ENCODE data around the gene MPZL3. TPM values are rescaled to one million over a fixed set of nuclear protein-coding genes. Genes with fewer than 3 reads are reported as not detected.

Gene MPZL3
- polyA plus RNA-seq, 2 of the 4 experiments (the other 2 are of a cell fraction) = 0.34 to 1.0 TPM

GRCh38 chr11:118211006-118211405, 41.2 kb downstream of the MPZL3 start:
- POLR2A ChIA-PET = no interaction called here
- WGBS (ENCODE audit: missing lambda C conversion rate) = 46% methylated on average over 6 of the region's 6 CpGs
- Histone ChIP-seq H3K4me3 (no peak overlapping the region), H3K4me1 (no peaks in the 10 kb centered on the region), H3K4me2 (no peak overlapping the region), H3K27ac (no peak overlapping the region), H3K9me3 (no peaks in the 10 kb centered on the region)
- CTCF ChIA-PET = interaction anchor here (1.0 to 1.7 kb wide), 2 partner anchors 11 to 13 kb away, joined by 4 to 8 read pairs; no protein-coding TSS in a partner anchor
- FAIRE-seq (no peak), ATAC-seq (no peak), DNase-seq (ENCODE audit: low read depth in 1 of 2, low spot score in 1 of 2) (no peak)
- TF ChIP-seq BCL3 (IDR thresholded peaks at IDR 0.05) (no peak), EHF (CRISPR knock-in tag; IDR thresholded peaks at IDR 0.05) (no peak), FOSL2 (IDR thresholded peaks at IDR 0.05) (no peak), FOSL2 (CRISPR knock-in tag; IDR thresholded peaks at IDR 0.05) (no peak), CHD4 (IDR thresholded peaks at IDR 0.05; ENCODE audit: borderline replicate concordance) (no peak), RCOR1 (IDR thresholded peaks at IDR 0.05; ENCODE audit: low read depth, low read length) (no peak), GATA3 (IDR thresholded peaks at IDR 0.05; ENCODE audit: borderline replicate concordance) (no peak), FOXS1 (CRISPR knock-in tag; IDR thresholded peaks at IDR 0.05) (no peak), RFX5 (IDR thresholded peaks at IDR 0.05) (no peak), HMGXB4 (CRISPR knock-in tag; IDR thresholded peaks at IDR 0.05; ENCODE audit: borderline replicate concordance) (no peak), MAX (IDR thresholded peaks at IDR 0.05) (no peak), FOSB (CRISPR knock-in tag; IDR thresholded peaks at IDR 0.05) (no peak), EHMT2 (IDR thresholded peaks at IDR 0.05; ENCODE audit: low read depth) (no peak)

GRCh38 chr11:118210323-118210722, 41.8 kb downstream of the MPZL3 start:
- Histone ChIP-seq H3K4me1 (no peaks in the 10 kb centered on the region), H3K4me2 (no peak overlapping the region), H3K27ac (no peak overlapping the region), H3K9me3 (no peaks in the 10 kb centered on the region), H3K4me3 (no peak overlapping the region)
- ChIA-PET POLR2A (no interaction called here), CTCF (no interaction called here)
- DNase-seq (ENCODE audit: low read depth in 1 of 2, low spot score in 1 of 2) (no peak), ATAC-seq (no peak), FAIRE-seq (no peak)
- TF ChIP-seq CHD2 (IDR thresholded peaks at IDR 0.05; ENCODE audit: low read length, partially characterized antibody) (no peak), HES2 (IDR thresholded peaks at IDR 0.05) (no peak), CEBPB (IDR thresholded peaks at IDR 0.05) (no peak), NR3C1 (IDR thresholded peaks at IDR 0.05) (no peak), USF2 (IDR thresholded peaks at IDR 0.05) (no peak), ESRRA (IDR thresholded peaks at IDR 0.05; ENCODE audit: borderline replicate concordance, low read length) (no peak), SMC3 (IDR thresholded peaks at IDR 0.05) (no peak), ELK1 (IDR thresholded peaks at IDR 0.05; ENCODE audit: low read depth, low read length) (no peak), ZFP36 (IDR thresholded peaks at IDR 0.05; ENCODE audit: borderline replicate concordance, partially characterized antibody) (no peak), RFX5 (IDR thresholded peaks at IDR 0.05) (no peak), RCOR1 (IDR thresholded peaks at IDR 0.05; ENCODE audit: low read depth, low read length) (no peak), POLR2AphosphoS2 (conservative IDR thresholded peaks at IDR 0.05; ENCODE audit: low read length) (no peak)
- 49% methylated on average over 7 of the region's 7 CpGs for WGBS (ENCODE audit: missing lambda C conversion rate)

Measured in A549 (cell line).